ENCODE data around the gene CEP85. TPM values are rescaled to one million over a fixed set of nuclear protein-coding genes. Genes with fewer than 3 reads are reported as not detected.

Gene CEP85
- total RNA-seq, 6 donors from 2014 or later: 10.1 to 16.8 (median 10.7) TPM

DNA sequence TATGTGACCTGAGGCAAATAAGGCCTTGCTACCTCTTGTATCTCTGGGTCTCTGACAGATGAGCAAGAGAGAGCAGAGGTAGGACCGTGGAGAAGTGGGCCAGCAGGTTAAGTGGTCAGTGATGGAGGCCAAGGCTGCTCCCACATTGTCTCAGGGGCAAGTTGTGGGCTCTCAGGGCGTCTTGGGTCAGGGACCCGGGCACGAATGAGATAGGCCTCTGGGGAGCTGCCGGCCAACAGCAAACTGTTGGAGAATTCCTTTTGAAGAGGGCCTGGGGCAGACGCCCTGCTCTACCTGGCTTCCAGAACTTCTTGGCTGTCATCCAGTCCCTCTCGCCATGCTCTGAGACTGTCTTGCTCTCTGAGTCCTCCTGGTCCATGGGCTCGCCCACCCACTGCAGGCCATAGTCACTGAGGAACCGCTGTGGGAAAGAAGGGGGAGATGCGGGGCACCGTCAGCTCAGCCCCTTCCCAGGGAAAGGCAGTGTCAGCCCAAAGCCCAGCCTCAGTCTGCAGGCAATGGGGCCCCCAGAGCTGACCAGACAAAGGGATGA lies 60.0 kb downstream of the CEP85 start:
- no peak for DNase-seq
- no peak overlapping the region for H3K4me3 ChIP-seq
- peaks cover 0 to 11% (median 3%) of the 10 kb centered on the region in 4 donors for H3K36me3 ChIP-seq
- WGBS, 2 donors: 87 to 94% methylated on average over 7 to 11 of the region's 11 CpGs
- TF ChIP-seq POLR2A (IDR thresholded peaks at IDR 0.05) (no peak), EP300 (IDR thresholded peaks at IDR 0.05) (no peak), POLR2AphosphoS5 (IDR thresholded peaks at IDR 0.05) (no peak)
- TF ChIP-seq, protein P1, sequence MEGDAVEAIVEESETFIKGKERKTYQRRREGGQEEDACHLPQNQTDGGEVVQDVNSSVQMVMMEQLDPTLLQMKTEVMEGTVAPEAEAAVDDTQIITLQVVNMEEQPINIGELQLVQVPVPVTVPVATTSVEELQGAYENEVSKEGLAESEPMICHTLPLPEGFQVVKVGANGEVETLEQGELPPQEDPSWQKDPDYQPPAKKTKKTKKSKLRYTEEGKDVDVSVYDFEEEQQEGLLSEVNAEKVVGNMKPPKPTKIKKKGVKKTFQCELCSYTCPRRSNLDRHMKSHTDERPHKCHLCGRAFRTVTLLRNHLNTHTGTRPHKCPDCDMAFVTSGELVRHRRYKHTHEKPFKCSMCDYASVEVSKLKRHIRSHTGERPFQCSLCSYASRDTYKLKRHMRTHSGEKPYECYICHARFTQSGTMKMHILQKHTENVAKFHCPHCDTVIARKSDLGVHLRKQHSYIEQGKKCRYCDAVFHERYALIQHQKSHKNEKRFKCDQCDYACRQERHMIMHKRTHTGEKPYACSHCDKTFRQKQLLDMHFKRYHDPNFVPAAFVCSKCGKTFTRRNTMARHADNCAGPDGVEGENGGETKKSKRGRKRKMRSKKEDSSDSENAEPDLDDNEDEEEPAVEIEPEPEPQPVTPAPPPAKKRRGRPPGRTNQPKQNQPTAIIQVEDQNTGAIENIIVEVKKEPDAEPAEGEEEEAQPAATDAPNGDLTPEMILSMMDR (IDR thresholded peaks at IDR 0.05): no peak
- H3K27me3 ChIP-seq: no peaks in the 10 kb centered on the region
- no peaks in the 10 kb centered on the region for H3K9me3 ChIP-seq
- H3K27ac ChIP-seq: no peak overlapping the region
- H3K4me1 ChIP-seq: peaks cover 0 to 26% (median 24%) of the 10 kb centered on the region in 4 donors
- ATAC-seq (ENCODE audit: low FRiP score in 2 of 2): no peak

DNA sequence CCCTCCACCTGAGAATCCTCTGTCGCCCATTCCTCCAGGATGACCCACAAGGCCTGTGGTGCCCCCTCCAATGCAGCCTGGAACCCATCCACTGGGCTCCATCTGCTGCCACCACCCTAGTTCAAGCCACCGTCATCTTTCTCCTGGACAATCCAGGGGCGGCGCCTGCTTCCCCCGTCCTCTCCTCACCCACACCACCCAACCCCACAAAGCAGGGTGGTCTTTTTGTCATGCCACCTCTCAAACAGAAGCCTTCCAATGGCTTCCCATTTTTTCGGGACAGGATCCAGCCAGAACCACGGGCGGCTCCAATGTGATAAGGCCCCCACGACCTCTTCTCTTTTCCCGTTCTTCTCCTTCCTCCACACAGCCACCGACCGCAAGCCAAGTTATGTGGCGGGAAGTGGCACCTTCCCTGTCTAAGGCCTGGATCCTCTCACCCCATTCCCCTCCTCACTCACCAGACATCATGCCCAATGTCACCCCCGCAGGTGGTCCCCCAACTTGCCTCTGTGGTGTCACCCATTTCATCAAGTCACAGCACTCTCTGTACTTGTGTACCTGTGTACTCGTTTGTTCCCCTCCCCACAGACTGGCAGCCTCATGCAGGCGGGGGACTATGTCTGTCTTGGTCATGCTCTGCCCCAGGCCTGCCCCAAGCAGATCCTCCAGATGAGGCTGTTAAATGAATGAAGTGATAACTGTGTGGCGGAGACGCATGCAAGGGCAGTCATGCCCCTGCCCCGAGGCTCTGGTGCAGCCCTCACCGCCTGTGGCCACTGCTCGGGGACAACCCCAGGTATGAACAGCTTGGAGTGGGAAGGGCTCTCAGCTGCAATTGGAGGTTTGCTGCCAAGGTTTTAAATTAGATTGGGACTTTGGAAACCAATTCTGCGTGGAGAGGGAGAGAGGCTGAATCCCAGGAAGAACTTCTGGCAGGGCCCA lies 61.5 kb downstream of the CEP85 start:
- 88 to 89% methylated on average over 22 of the region's 22 CpGs for WGBS, 2 donors
- ATAC-seq (ENCODE audit: low FRiP score in 2 of 2): no peak

DNA sequence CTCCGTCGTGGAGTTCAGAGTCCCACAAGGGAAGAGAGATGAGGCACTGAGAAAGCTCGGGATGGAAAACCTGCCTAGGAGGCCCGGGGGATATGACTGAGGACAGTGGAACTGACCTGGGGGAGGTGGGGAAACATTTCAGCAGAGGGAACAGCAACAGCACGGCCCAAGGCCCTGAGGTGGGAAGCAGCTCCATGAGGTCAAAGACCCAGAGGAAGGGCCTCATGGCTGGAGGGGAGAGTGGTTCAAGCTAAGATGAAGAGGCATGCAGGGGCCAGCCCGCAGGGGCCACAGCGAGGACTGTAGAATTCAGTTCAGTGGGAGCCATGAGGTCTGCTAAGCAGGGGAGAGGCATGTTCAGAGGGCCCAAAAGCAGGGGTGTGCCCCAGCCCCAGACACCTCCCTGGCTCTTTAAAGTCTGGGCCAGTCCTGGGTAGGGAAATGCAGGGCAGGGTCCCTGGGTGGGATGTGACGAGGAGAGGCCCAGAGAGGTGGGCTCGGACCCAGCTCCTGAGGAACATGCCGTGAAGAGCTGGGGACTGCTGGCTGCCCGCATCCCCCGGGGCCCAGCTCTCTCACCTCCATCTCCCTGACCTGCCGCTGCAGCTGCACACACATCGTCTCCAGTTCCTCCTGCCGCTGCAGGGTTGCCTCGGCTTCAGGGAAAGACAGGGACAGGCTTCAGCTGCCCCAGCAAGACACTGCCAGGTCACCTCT lies 62.5 kb downstream of the CEP85 start:
- 83 to 88% methylated on average over 15 to 16 of the region's 16 CpGs for WGBS, 2 donors

More for the DNA sequence above, 61.5 kb downstream of the CEP85 start:
- H3K27ac ChIP-seq: no peak overlapping the region
- peaks cover 0 to 11% (median 3%) of the 10 kb centered on the region in 4 donors for H3K36me3 ChIP-seq
- TF ChIP-seq POLR2AphosphoS5 (IDR thresholded peaks at IDR 0.05) (no peak), EP300 (IDR thresholded peaks at IDR 0.05) (no peak), POLR2A (IDR thresholded peaks at IDR 0.05) (no peak)
- TF ChIP-seq, protein P1 (IDR thresholded peaks at IDR 0.05): no peak
- H3K9me3 ChIP-seq: no peaks in the 10 kb centered on the region
- no peak overlapping the region for H3K4me3 ChIP-seq
- DNase-seq: peak in 1 of 2 donors; percentile 45
- no peaks in the 10 kb centered on the region for H3K27me3 ChIP-seq
- H3K4me1 ChIP-seq: peaks cover 0 to 11% (median 9%) of the 10 kb centered on the region in 4 donors

DNA sequence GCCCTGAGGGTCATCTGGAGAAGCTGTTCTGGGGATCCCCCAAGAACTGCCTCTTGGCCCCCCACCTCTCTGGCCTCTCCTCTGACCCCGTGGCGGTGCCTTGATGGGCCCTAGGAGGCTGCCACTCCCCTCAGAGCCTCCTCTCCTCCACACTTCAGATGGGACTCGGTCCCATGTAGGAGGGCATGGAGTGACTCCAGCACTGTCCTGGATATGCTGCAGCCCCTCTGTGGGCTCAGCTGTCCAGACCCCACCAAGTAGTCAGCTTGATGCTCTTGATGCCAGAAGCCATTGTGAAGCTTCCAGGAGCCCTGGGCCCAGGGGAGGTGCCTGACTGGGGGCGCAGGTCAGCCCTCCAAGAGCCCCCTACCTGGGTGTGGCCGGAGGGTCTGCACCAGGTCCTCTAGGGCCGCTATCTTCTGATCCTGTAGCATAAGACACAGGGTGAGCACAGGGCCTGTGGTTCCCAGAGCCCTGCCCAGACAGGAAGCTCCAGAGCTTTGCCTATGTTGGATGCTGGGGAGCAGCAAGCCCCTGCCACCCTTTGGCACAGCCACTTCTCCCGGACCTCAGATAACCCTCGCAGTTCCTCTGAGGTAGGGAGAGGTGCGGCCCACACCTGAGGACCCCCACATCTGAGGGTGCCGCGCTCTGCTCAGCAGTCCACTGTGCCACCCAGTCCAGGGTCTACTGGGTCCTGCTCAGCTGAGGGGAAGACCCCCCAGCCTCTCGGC lies 63.2 kb downstream of the CEP85 start:
- TF ChIP-seq POLR2AphosphoS5 (IDR thresholded peaks at IDR 0.05): no peak
- TF ChIP-seq POLR2A (IDR thresholded peaks at IDR 0.05): no peak
- no peak for TF ChIP-seq EP300 (IDR thresholded peaks at IDR 0.05)
- TF ChIP-seq, protein P1 (IDR thresholded peaks at IDR 0.05): no peak
- 88 to 91% methylated on average over 4 to 6 of the region's 12 CpGs for WGBS, 2 donors
- no peak for DNase-seq

More for the DNA sequence above, 62.5 kb downstream of the CEP85 start:
- TF ChIP-seq, protein P1 (IDR thresholded peaks at IDR 0.05): no peak
- TF ChIP-seq POLR2A (IDR thresholded peaks at IDR 0.05): no peak
- no peak for TF ChIP-seq EP300 (IDR thresholded peaks at IDR 0.05)
- TF ChIP-seq POLR2AphosphoS5 (IDR thresholded peaks at IDR 0.05): no peak
- peaks cover 0 to 11% (median 3%) of the 10 kb centered on the region in 4 donors for H3K36me3 ChIP-seq
- DNase-seq (peak in 1 of 2 donors; percentile 52), ATAC-seq (ENCODE audit: low FRiP score in 2 of 2) (no peak)
- H3K27ac ChIP-seq: no peak overlapping the region
- H3K27me3 ChIP-seq: no peaks in the 10 kb centered on the region
- H3K4me3 ChIP-seq: no peak overlapping the region
- H3K4me1 ChIP-seq: peaks cover 0 to 3% (median 2%) of the 10 kb centered on the region in 4 donors
- H3K9me3 ChIP-seq: no peaks in the 10 kb centered on the region

More for the DNA sequence above, 63.2 kb downstream of the CEP85 start:
- Histone ChIP-seq H3K4me1 (no peaks in the 10 kb centered on the region), H3K4me3 (no peak overlapping the region), H3K27ac (no peak overlapping the region), H3K27me3 (no peaks in the 10 kb centered on the region), H3K9me3 (no peaks in the 10 kb centered on the region), H3K36me3 (peaks cover 0 to 11% (median 3%) of the 10 kb centered on the region in 4 donors)
- ATAC-seq (ENCODE audit: low FRiP score in 2 of 2): no peak

Measured in upper lobe of left lung (tissue), 6 donors.